Activated CD8-positive, alpha-beta memory T cell treated with anti-CD3 and anti-CD28 coated beads, Interleukin-2, amount 10 ng/mL, durations not matched to agents 7 days and 5 days (primary cell): ENCODE data around the gene MRPS16. TPM values are rescaled to one million over a fixed set of nuclear protein-coding genes. Genes with fewer than 3 reads are reported as not detected.

Source experiments
- ATAC-seq: fragments of 150-1000 bp; cut with Tn5 transposase; one replicate; pipeline ENCODE4 v1.10.0; 2021; ENCODE audit warnings: moderate library complexity
- CTCF ChIA-PET: fragments of 350-600 bp; sonication (Branson Sonifier 250); formaldehyde crosslinking; loops from one replicate; lab custom pipeline; 2021; ENCODE audit warnings: antibody characterized with exemption; lab: Charles Lee
- DNase-seq: peaks from one replicate; pipeline ENCODE4 v3.0.0-alpha.2; 2020
- H3K27ac Mint-ChIP-seq: one replicate; pipeline ENCODE4 v1.8.0; 2021; ENCODE audit warnings: mild to moderate bottlenecking, mixed read lengths
- H3K27me3 Mint-ChIP-seq: one replicate; pipeline ENCODE4 v1.8.0; 2021; ENCODE audit warnings: mixed read lengths
- H3K36me3 Mint-ChIP-seq: one replicate; pipeline ENCODE4 v1.8.0; 2021; ENCODE audit warnings: mild to moderate bottlenecking, mixed read lengths
- H3K4me1 Mint-ChIP-seq: one replicate; pipeline ENCODE4 v1.8.0; 2021; ENCODE audit warnings: mixed read lengths
- H3K4me3 Mint-ChIP-seq: one replicate; pipeline ENCODE4 v1.8.0; 2021; ENCODE audit warnings: mild to moderate bottlenecking, moderate library complexity, mixed read lengths
- H3K9me3 Mint-ChIP-seq: one replicate; pipeline ENCODE4 v1.8.0; 2022; ENCODE audit warnings: low read depth, mixed read lengths
- total RNA-seq, 2 experiments: library from RNA; stranded (reverse); gene quantifications; one replicate each; pipeline ENCODE4 v1.2.3, GENCODE V29; 2021

Gene MRPS16
- total RNA-seq, 2 experiments from 2014 or later: 79.2 to 110 TPM

DNA sequence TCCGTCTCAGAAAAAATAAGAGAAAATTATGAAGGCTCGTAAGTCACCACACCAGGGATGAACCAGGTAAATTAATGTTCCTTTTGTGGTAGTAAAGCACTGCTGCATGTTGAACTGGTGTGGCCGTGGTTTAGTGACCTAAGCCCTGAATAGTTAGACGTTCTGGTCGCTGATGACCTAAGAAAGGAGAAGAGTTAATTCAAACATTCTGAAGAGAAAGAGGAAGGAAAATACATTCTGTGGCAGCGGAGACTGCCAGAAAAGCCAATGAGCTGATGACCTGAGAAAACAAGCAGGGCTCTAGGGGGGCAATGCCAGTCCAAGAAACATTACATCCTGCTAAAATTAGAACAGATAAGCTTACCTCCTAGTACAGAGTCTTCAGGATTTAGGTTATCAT lies 22.9 kb downstream of the MRPS16 start:
- peaks cover 19% of the 10 kb centered on the region for H3K36me3 Mint-ChIP-seq
- DNase-seq (no peak), ATAC-seq (no peak)
- no peaks in the 10 kb centered on the region for H3K9me3 Mint-ChIP-seq
- no peak overlapping the region for H3K4me3 Mint-ChIP-seq
- H3K4me1 Mint-ChIP-seq: no peaks in the 10 kb centered on the region
- no peak overlapping the region for H3K27ac Mint-ChIP-seq
- no peaks in the 10 kb centered on the region for H3K27me3 Mint-ChIP-seq
- CTCF ChIA-PET: no interaction called here

DNA sequence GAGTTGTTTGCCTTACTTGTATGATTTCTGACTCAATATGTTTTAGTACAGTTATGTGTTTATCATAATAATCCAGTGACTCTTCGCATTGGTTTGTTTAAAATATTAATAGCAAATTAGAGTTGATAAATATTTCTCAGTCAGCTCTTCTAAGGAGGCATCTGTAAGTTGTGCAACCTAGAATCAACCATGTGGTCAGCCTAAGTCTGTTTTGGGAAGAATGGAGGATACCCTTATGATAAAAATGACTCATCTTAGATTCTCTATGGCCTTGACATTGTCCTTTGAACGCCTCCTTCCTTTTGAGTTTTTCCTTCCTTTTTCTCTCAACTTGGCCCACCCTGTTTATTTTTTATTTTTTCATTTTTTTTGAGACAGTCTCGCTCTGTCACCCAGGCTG lies 24.2 kb downstream of the MRPS16 start:
- no peaks in the 10 kb centered on the region for H3K9me3 Mint-ChIP-seq
- H3K4me1 Mint-ChIP-seq: no peaks in the 10 kb centered on the region
- ATAC-seq (no peak), DNase-seq (no peak)
- H3K27me3 Mint-ChIP-seq: no peaks in the 10 kb centered on the region
- no peak overlapping the region for H3K27ac Mint-ChIP-seq
- CTCF ChIA-PET: no interaction called here
- H3K4me3 Mint-ChIP-seq: no peak overlapping the region
- H3K36me3 Mint-ChIP-seq: peaks cover 16% of the 10 kb centered on the region

DNA sequence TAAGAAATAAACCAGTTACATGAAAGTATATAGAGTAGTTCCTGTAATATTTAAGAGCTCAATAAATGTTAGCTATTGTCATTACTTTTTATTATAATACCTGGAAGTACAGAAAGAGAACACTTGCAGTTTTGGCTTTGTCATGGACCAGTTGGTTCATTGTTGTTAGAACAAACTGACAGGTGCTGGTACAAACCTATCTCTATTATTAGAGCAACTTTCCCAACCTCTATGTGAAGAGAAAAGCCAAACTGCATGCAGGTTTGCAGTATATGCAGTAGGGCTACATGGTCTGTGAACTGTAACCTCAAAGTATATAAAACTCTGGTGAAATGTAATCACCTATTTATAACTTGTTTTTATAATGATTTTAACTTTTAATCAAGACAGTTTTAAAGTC lies 25.8 kb downstream of the MRPS16 start:
- CTCF ChIA-PET: no interaction called here
- Mint-ChIP-seq H3K27me3 (no peaks in the 10 kb centered on the region), H3K27ac (no peak overlapping the region), H3K36me3 (peaks cover 12% of the 10 kb centered on the region), H3K9me3 (no peaks in the 10 kb centered on the region), H3K4me3 (no peak overlapping the region), H3K4me1 (no peaks in the 10 kb centered on the region)
- DNase-seq (no peak), ATAC-seq (no peak)

DNA sequence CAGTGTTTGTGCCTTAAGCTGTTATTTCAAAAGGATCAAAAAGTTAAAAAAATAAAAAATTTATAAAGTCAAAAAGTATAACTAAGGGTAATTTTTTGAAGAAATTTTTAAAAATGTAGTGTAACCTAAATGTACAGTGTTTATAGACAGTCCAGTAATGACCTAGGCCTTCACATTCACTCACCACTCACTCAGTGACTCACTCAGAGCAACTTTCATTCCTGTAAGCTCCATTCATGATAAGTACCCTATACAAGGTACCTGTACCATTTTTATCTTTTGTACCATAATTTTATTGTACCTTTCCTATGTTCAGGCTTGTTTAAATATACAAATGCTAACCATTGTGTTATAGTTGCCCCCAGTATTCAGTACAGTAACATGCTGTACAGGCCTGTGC lies 26.9 kb downstream of the MRPS16 start:
- no peaks in the 10 kb centered on the region for H3K27me3 Mint-ChIP-seq

DNA sequence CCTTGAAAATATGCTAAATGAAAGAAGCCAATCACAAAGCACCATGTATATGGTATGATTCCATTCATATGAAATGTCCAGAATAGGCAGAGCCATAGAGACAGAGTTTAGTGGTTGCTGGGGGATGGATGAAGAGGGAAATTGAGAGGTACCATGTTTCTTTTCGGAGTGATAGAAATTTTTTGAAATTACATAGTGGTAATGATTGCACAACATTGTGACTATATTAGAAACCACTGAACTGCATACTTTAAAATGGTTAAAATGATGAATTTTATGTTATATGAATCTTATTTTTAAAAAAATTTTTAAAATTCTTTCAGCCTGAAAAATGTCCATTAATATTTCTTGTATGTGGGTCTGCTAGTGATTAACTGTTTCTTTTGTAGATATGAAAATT lies 31.5 kb downstream of the MRPS16 start:
- CTCF ChIA-PET: no interaction called here
- no peak for ATAC-seq
- Mint-ChIP-seq H3K27me3 (no peaks in the 10 kb centered on the region), H3K9me3 (no peaks in the 10 kb centered on the region), H3K4me1 (no peaks in the 10 kb centered on the region), H3K4me3 (no peak overlapping the region), H3K27ac (no peak overlapping the region), H3K36me3 (peaks cover 24% of the 10 kb centered on the region)
- no peak for DNase-seq

More for the DNA sequence above, 26.9 kb downstream of the MRPS16 start:
- Mint-ChIP-seq H3K4me1 (no peaks in the 10 kb centered on the region), H3K27ac (no peak overlapping the region), H3K36me3 (peaks cover 8% of the 10 kb centered on the region), H3K9me3 (no peaks in the 10 kb centered on the region), H3K4me3 (no peak overlapping the region)
- DNase-seq (no peak), ATAC-seq (no peak)
- CTCF ChIA-PET: no interaction called here

DNA sequence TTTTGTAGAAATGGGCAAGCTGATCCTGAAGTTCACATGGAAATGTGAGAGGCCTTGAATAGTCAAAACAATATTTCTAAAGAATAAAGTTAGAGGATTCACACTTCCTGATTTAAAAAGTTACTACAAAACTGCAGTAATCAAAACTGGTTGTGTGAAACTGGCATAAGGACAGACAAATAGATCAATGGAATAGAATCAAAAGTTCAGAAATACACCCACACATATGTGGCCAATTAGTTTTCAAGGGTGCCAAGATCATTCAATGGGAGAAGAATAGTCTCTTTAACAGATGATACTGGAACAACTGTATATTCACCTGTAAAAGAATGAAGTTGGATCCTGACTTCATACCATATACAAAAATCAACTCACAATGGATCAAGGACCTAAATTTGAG lies 33.1 kb downstream of the MRPS16 start:
- Mint-ChIP-seq H3K4me1 (no peaks in the 10 kb centered on the region), H3K4me3 (no peak overlapping the region), H3K27me3 (no peaks in the 10 kb centered on the region), H3K9me3 (no peaks in the 10 kb centered on the region), H3K36me3 (peaks cover 34% of the 10 kb centered on the region), H3K27ac (no peak overlapping the region)
- DNase-seq (no peak), ATAC-seq (no peak)
- CTCF ChIA-PET: no interaction called here

DNA sequence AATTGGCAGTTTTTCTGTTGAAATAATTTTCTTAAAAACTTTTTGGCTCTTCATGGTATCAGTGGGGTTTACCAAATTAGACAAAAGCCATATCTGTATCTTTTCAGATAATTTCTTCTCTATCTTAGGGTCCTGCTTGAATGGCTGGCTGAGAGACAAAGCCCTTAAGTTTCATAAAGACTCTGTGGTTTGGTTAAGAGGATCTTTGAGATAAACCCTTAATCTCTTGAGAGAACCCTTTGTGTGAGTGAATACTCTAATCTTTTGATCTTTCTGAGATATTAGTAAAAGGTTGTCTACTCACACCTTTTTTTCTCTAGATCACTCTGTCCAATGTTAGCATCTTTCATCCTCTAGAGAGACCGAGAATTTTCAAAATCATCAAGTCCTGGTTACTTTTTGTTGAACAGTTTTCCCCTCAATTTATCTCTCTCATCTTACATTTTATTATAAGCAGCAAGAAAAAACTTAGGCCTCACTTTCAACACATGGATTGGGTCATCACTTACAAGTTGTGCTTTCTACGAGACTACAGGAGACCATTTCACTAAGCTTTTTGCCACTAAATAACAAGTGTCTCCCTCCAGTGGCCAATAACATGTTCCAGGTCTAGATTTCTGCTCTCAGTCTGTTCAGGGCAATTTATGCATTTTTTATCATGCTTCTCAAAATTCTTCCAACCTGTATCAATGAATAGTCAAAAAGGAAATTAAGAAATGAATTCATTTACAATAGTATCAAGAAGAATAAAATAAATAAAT lies 33.8 kb downstream of the MRPS16 start:
- Mint-ChIP-seq H3K36me3 (peaks cover 37% of the 10 kb centered on the region), H3K27me3 (no peaks in the 10 kb centered on the region), H3K4me1 (no peaks in the 10 kb centered on the region), H3K27ac (no peak overlapping the region), H3K4me3 (no peak overlapping the region), H3K9me3 (no peaks in the 10 kb centered on the region)
- ATAC-seq (no peak), DNase-seq (no peak)
- CTCF ChIA-PET: no interaction called here

DNA sequence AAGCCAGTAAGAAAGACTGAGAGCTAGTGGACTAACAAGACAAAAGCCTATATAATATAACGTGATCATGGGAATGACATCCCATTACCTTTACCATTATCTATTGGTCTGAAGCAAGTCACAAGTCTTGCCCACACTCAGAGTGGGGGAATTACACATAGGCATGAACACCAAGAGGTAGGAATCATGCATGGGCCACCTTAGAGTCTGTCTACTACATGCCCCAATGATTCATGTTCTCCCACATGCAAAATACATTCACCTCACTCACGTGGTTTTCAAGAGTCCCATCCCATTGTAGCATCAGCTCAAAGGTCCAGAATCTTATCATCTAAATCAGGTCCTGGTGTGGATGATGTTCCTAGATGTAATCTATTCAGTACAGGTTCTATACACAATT lies 34.8 kb downstream of the MRPS16 start:
- ATAC-seq (no peak), DNase-seq (no peak)
- no peaks in the 10 kb centered on the region for H3K9me3 Mint-ChIP-seq
- CTCF ChIA-PET: interaction anchor here (1.5 kb wide), 1 partner anchor 18 kb away, joined by 3 read pairs; no protein-coding TSS in a partner anchor
- H3K27ac Mint-ChIP-seq: no peak overlapping the region
- no peaks in the 10 kb centered on the region for H3K27me3 Mint-ChIP-seq
- H3K36me3 Mint-ChIP-seq: peaks cover 38% of the 10 kb centered on the region
- no peaks in the 10 kb centered on the region for H3K4me1 Mint-ChIP-seq
- no peak overlapping the region for H3K4me3 Mint-ChIP-seq

DNA sequence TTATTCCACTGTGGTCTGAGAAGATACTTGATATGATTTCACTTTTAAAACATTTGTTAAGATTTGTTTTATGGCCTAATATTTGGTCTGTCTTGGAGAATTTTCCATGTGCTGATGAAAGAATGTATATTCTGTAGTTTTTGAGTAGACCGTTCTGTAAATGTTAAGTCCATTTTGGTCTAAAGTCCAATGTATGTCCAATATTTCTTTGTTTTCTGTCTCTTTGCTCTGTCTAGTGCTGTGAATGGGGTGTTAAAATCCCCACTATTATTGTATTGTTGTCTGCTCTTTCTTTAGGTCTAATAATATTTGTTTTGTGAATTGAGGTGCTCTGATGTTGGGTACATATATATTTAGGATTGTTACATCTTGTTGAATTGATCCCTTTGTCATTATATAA lies 36.7 kb downstream of the MRPS16 start:
- Mint-ChIP-seq H3K4me3 (no peak overlapping the region), H3K27me3 (no peaks in the 10 kb centered on the region), H3K4me1 (no peaks in the 10 kb centered on the region), H3K27ac (no peak overlapping the region), H3K36me3 (peaks cover 40% of the 10 kb centered on the region), H3K9me3 (no peaks in the 10 kb centered on the region)
- DNase-seq: no peak
- no peak for ATAC-seq
- CTCF ChIA-PET: interaction anchor here (0.6 kb wide), 1 partner anchor 230 kb away, joined by 3 read pairs; no protein-coding TSS in a partner anchor

DNA sequence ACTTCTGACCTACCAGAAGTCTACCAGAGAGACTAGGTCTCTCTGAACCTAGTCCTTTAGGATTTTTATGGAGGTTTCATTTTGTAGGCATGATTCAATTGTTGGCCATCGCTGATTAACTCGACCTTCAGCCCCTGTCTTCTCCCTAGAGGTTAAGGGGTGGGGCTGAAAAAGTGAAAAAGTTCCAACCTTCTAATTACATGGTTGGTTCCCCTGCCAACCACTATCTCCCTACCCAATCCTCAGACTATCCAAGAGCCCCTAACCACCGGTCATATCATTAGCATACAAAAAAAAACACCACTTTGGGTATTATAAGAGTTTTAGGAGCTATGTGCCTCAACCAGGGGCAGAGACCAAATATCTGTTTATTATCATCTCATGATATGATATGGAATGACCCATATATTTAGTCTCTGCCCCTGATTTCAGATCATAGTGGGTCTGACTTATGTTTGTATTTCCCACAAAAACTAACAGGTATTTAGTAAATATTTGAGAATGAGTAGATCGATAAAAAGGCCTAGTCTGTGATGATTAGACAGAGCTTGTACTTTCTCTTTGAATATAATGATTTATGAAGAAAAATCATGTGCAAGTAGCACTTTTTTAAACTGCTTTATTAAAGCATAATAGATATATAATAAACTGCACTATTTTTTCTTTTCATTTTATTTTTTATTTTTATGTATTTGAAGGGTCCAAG lies 41.2 kb downstream of the MRPS16 start:
- CTCF ChIA-PET: no interaction called here
- no peak overlapping the region for H3K27ac Mint-ChIP-seq
- H3K27me3 Mint-ChIP-seq: no peaks in the 10 kb centered on the region

DNA sequence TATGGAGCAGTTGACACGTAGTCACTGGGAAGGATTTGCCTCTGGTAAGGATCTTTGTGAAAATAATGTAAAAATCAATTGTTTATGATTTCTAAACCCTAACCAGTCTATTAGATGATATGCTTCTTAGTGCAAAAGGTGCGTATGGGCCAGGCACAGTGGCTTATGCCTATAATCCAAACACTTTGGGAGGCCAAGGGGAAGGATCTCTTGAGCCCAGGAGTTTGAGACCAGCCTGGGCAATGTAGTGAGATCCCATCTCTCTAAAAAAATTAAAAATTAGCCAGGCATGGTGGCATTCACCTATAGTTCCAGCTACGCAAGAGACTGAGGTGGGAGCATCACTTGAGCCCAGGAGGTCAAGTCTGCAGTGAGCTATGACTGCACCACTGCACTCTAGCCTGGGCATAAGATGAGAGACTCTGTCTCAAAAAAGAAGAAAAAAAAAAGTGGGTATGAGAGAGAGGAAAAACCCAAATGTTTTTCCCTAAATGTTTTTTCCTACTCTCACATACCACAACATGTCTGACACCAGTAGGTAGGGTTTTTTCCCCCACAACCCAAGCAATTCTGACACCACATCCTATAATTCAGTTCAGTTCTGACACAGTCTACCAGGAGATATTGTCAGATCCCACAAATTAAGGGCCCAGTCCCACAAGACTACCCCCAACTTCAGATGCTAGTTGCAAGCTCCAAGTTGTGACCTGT lies 41.9 kb downstream of the MRPS16 start:
- Mint-ChIP-seq H3K27ac (no peak overlapping the region), H3K27me3 (no peaks in the 10 kb centered on the region), H3K36me3 (peaks cover 18% of the 10 kb centered on the region), H3K9me3 (peaks cover 2% of the 10 kb centered on the region), H3K4me1 (no peaks in the 10 kb centered on the region), H3K4me3 (no peak overlapping the region)
- DNase-seq: no peak
- CTCF ChIA-PET: no interaction called here
- no peak for ATAC-seq

More for the DNA sequence above, 41.2 kb downstream of the MRPS16 start:
- no peak for ATAC-seq
- Mint-ChIP-seq H3K4me1 (no peaks in the 10 kb centered on the region), H3K36me3 (peaks cover 20% of the 10 kb centered on the region), H3K4me3 (no peak overlapping the region), H3K9me3 (no peaks in the 10 kb centered on the region)
- DNase-seq: no peak

DNA sequence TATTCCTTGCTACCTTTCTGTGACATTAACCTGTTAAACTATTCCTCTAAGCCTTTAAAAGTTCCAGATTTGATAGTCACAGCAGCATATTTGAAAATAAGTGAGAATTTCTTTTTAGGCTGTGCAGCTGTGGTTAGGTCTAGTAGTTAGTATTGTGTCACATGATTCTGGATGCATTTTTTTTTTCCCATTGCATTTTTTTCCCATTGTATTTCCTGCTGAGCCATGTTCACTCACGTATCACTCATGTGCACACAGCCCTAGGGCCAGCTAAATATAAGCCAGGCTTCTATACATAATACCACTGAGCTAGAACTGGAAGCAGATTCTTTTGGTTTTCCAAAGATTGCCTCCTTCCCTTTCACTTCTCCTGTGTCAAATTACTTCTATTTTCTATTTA lies 42.7 kb downstream of the MRPS16 start:
- Mint-ChIP-seq H3K27me3 (no peaks in the 10 kb centered on the region), H3K4me3 (no peak overlapping the region), H3K9me3 (peaks cover 2% of the 10 kb centered on the region), H3K27ac (no peak overlapping the region), H3K4me1 (no peaks in the 10 kb centered on the region), H3K36me3 (peaks cover 16% of the 10 kb centered on the region)
- CTCF ChIA-PET: no interaction called here
- no peak for DNase-seq
- ATAC-seq: no peak

DNA sequence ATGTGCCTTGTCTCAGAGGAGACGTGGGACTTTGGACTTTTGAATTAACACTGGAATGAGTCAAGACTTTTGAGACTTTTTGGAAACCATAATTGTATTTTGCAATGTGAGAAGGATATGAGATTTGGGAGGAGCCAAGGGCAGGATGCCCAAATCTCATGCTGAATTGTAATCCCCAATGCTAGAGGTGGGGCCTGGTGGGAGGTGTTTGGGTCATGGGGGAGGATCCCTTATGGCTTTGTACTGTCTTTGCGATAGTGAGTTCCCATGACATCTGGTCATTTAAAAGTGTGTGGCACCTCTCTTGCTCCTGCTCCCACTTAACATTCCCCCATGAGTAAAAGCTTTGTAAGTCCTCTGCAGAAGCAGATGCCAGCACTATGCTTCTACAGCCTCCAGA lies 44.6 kb downstream of the MRPS16 start:
- H3K36me3 Mint-ChIP-seq: peaks cover 10% of the 10 kb centered on the region
- no peak overlapping the region for H3K27ac Mint-ChIP-seq
- no peak for ATAC-seq
- DNase-seq: no peak
- CTCF ChIA-PET: no interaction called here
- H3K4me3 Mint-ChIP-seq: no peak overlapping the region
- no peaks in the 10 kb centered on the region for H3K4me1 Mint-ChIP-seq
- no peaks in the 10 kb centered on the region for H3K27me3 Mint-ChIP-seq
- peaks cover 2% of the 10 kb centered on the region for H3K9me3 Mint-ChIP-seq
